ENCODE data around the gene TMEM248.
"Not testable (repeated sequence)": the region's sequence is repeated elsewhere in the genome, so short reads cannot be mapped to it uniquely, and the experiment has no call there.

TMEM248 gene

GRCh38 chr7:66920769-66921395 is at the start of gene TMEM248:
TMEM248 (plus strand) TSS chr7:66921225; CDS start chr7:66941866, 20,641 bp downstream.
- H3K4me1 ChIP-seq (ENCODE audit: insufficient read depth, low read length) = peaks cover 6% of the 10 kb centered on the region
- no peaks in the 10 kb centered on the region for H3K27me3 ChIP-seq (ENCODE audit: insufficient read depth, low read length)
- H3K36me3 ChIP-seq (ENCODE audit: insufficient read depth, low read length) = peaks cover 2% of the 10 kb centered on the region
- no peaks in the 10 kb centered on the region for H3K9me3 ChIP-seq (ENCODE audit: low read length)
- peak within 1 kb of the TSS; percentile 55 for H3K4me3 ChIP-seq (ENCODE audit: low read length)
- no peak within 1 kb of the TSS for H2AFZ ChIP-seq (ENCODE audit: low read depth, low read length)

GRCh38 chr7:66873476-66873875 is 47.5 kb upstream of the TMEM248 start:
- Histone ChIP-seq H3K4me3 (ENCODE audit: low read length) (no peak overlapping the region), H2AFZ (ENCODE audit: low read depth, low read length) (no peak overlapping the region), H3K9me3 (ENCODE audit: low read length) (no peaks in the 10 kb centered on the region), H3K36me3 (ENCODE audit: insufficient read depth, low read length) (peaks cover 8% of the 10 kb centered on the region), H3K4me1 (ENCODE audit: insufficient read depth, low read length) (no peaks in the 10 kb centered on the region), H3K27me3 (ENCODE audit: insufficient read depth, low read length) (no peaks in the 10 kb centered on the region)

GRCh38 chr7:66877577-66878300 is 43.3 kb upstream of the TMEM248 start:
- Histone ChIP-seq H3K4me3 (ENCODE audit: low read length) (no peak overlapping the region), H2AFZ (ENCODE audit: low read depth, low read length) (no peak overlapping the region), H3K4me1 (ENCODE audit: insufficient read depth, low read length) (no peaks in the 10 kb centered on the region), H3K36me3 (ENCODE audit: insufficient read depth, low read length) (peaks cover 15% of the 10 kb centered on the region), H3K27me3 (ENCODE audit: insufficient read depth, low read length) (no peaks in the 10 kb centered on the region), H3K9me3 (ENCODE audit: low read length) (no peaks in the 10 kb centered on the region)

GRCh38 chr7:66878301-66878685 is 42.7 kb upstream of the TMEM248 start:
- H3K4me3 ChIP-seq (ENCODE audit: low read length); H3K9me3 ChIP-seq (ENCODE audit: low read length); H3K4me1 ChIP-seq (ENCODE audit: insufficient read depth, low read length); H3K27me3 ChIP-seq (ENCODE audit: insufficient read depth, low read length); H2AFZ ChIP-seq (ENCODE audit: low read depth, low read length): not testable (repeated sequence)
- H3K36me3 ChIP-seq (ENCODE audit: insufficient read depth, low read length) = peaks cover 15% of the 10 kb centered on the region

GRCh38 chr7:66880053-66880452 is 41.0 kb upstream of the TMEM248 start:
- Histone ChIP-seq H3K27me3 (ENCODE audit: insufficient read depth, low read length) (no peaks in the 10 kb centered on the region), H3K9me3 (ENCODE audit: low read length) (peaks cover 2% of the 10 kb centered on the region), H3K36me3 (ENCODE audit: insufficient read depth, low read length) (peaks cover 17% of the 10 kb centered on the region), H3K4me3 (ENCODE audit: low read length) (no peak overlapping the region), H3K4me1 (ENCODE audit: insufficient read depth, low read length) (no peaks in the 10 kb centered on the region), H2AFZ (ENCODE audit: low read depth, low read length) (no peak overlapping the region)

- not testable (repeated sequence) for H3K9me3 ChIP-seq (ENCODE audit: low read length); H3K4me3 ChIP-seq (ENCODE audit: low read length); H2AFZ ChIP-seq (ENCODE audit: low read depth, low read length); H3K4me1 ChIP-seq (ENCODE audit: insufficient read depth, low read length); H3K27me3 ChIP-seq (ENCODE audit: insufficient read depth, low read length)
- H3K36me3 ChIP-seq (ENCODE audit: insufficient read depth, low read length) = peaks cover 18% of the 10 kb centered on the region
Measured at GRCh38 chr7:66880577-66880976, 40.4 kb upstream of the TMEM248 start.

- Histone ChIP-seq H3K27me3 (ENCODE audit: insufficient read depth, low read length) (no peaks in the 10 kb centered on the region), H3K36me3 (ENCODE audit: insufficient read depth, low read length) (peaks cover 22% of the 10 kb centered on the region), H3K4me3 (ENCODE audit: low read length) (no peak overlapping the region), H3K4me1 (ENCODE audit: insufficient read depth, low read length) (no peaks in the 10 kb centered on the region), H3K9me3 (ENCODE audit: low read length) (peaks cover 2% of the 10 kb centered on the region), H2AFZ (ENCODE audit: low read depth, low read length) (no peak overlapping the region)
Measured at GRCh38 chr7:66883716-66884115, 37.3 kb upstream of the TMEM248 start.

- not testable (repeated sequence) for H3K4me3 ChIP-seq (ENCODE audit: low read length); H3K9me3 ChIP-seq (ENCODE audit: low read length)
Measured at GRCh38 chr7:66884556-66884955, 36.5 kb upstream of the TMEM248 start.

GRCh38 chr7:66886152-66886551 is 34.9 kb upstream of the TMEM248 start:
- peaks cover 21% of the 10 kb centered on the region for H3K36me3 ChIP-seq (ENCODE audit: insufficient read depth, low read length)
- no peak overlapping the region for H3K4me3 ChIP-seq (ENCODE audit: low read length)
- no peaks in the 10 kb centered on the region for H3K4me1 ChIP-seq (ENCODE audit: insufficient read depth, low read length)
- no peak overlapping the region for H2AFZ ChIP-seq (ENCODE audit: low read depth, low read length)
- H3K9me3 ChIP-seq (ENCODE audit: low read length) = peaks cover 2% of the 10 kb centered on the region
- H3K27me3 ChIP-seq (ENCODE audit: insufficient read depth, low read length) = no peaks in the 10 kb centered on the region

More at GRCh38 chr7:66884556-66884955, 36.5 kb upstream of the TMEM248 start:
- H2AFZ ChIP-seq (ENCODE audit: low read depth, low read length); H3K27me3 ChIP-seq (ENCODE audit: insufficient read depth, low read length); H3K4me1 ChIP-seq (ENCODE audit: insufficient read depth, low read length): not testable (repeated sequence)
- peaks cover 19% of the 10 kb centered on the region for H3K36me3 ChIP-seq (ENCODE audit: insufficient read depth, low read length)

- peaks cover 17% of the 10 kb centered on the region for H3K36me3 ChIP-seq (ENCODE audit: insufficient read depth, low read length)
- H3K27me3 ChIP-seq (ENCODE audit: insufficient read depth, low read length); H3K4me3 ChIP-seq (ENCODE audit: low read length); H3K9me3 ChIP-seq (ENCODE audit: low read length); H3K4me1 ChIP-seq (ENCODE audit: insufficient read depth, low read length); H2AFZ ChIP-seq (ENCODE audit: low read depth, low read length): not testable (repeated sequence)
Measured at GRCh38 chr7:66888223-66888622, 32.8 kb upstream of the TMEM248 start.

- Histone ChIP-seq H3K36me3 (ENCODE audit: insufficient read depth, low read length) (peaks cover 38% of the 10 kb centered on the region), H3K9me3 (ENCODE audit: low read length) (no peaks in the 10 kb centered on the region), H2AFZ (ENCODE audit: low read depth, low read length) (no peak overlapping the region), H3K27me3 (ENCODE audit: insufficient read depth, low read length) (no peaks in the 10 kb centered on the region), H3K4me3 (ENCODE audit: low read length) (no peak overlapping the region), H3K4me1 (ENCODE audit: insufficient read depth, low read length) (no peaks in the 10 kb centered on the region)
Measured at GRCh38 chr7:66894463-66895080, 26.5 kb upstream of the TMEM248 start.

GRCh38 chr7:66896441-66896840 is 24.6 kb upstream of the TMEM248 start:
- Histone ChIP-seq H3K4me3 (ENCODE audit: low read length) (no peak overlapping the region), H2AFZ (ENCODE audit: low read depth, low read length) (no peak overlapping the region), H3K9me3 (ENCODE audit: low read length) (no peaks in the 10 kb centered on the region), H3K27me3 (ENCODE audit: insufficient read depth, low read length) (no peaks in the 10 kb centered on the region), H3K36me3 (ENCODE audit: insufficient read depth, low read length) (peaks cover 45% of the 10 kb centered on the region), H3K4me1 (ENCODE audit: insufficient read depth, low read length) (no peaks in the 10 kb centered on the region)

- H2AFZ ChIP-seq (ENCODE audit: low read depth, low read length) = no peak overlapping the region
- no peaks in the 10 kb centered on the region for H3K27me3 ChIP-seq (ENCODE audit: insufficient read depth, low read length)
- no peaks in the 10 kb centered on the region for H3K4me1 ChIP-seq (ENCODE audit: insufficient read depth, low read length)
- no peak overlapping the region for H3K4me3 ChIP-seq (ENCODE audit: low read length)
- H3K36me3 ChIP-seq (ENCODE audit: insufficient read depth, low read length) = peaks cover 34% of the 10 kb centered on the region
- H3K9me3 ChIP-seq (ENCODE audit: low read length) = no peaks in the 10 kb centered on the region
Measured at GRCh38 chr7:66899552-66900280, 21.3 kb upstream of the TMEM248 start.
